Astrocyte (in vitro differentiated cells and primary cell): Measurements from ENCODE around the gene FHOD1. TPM values are rescaled to one million over a fixed set of nuclear protein-coding genes. Genes with fewer than 3 reads are reported as not detected.

Experiments used
- DNase-seq: peaks from one replicate; pipeline ENCODE4 v3.0.0-alpha.2; 2010; ENCODE audit warnings: low read depth
- FAIRE-seq: peaks from 2 replicates; lab custom pipeline; 2011; peaks lifted over from hg19 to GRCh38; lab: Jason Lieb, UNC
- H2AFZ ChIP-seq: 2 replicates; pipeline ENCODE4 v1.6.0; 2012; ENCODE audit warnings: low read depth, low read length, inconsistent platforms
- H3K27ac ChIP-seq: 2 replicates; pipeline ENCODE4 v1.5.1; 2011; ENCODE audit warnings: low read depth, low read length, inconsistent platforms
- H3K27me3 ChIP-seq: 2 replicates; pipeline ENCODE4 v1.6.0; 2011; ENCODE audit warnings: low read length, inconsistent platforms; ENCODE audit not compliant: insufficient read depth
- H3K36me3 ChIP-seq: 2 replicates; pipeline ENCODE4 v1.5.1; 2011; ENCODE audit warnings: low read length, inconsistent platforms; ENCODE audit not compliant: insufficient read depth
- H3K4me1 ChIP-seq: 2 replicates; pipeline ENCODE4 v1.5.1; 2011; ENCODE audit warnings: low read length, inconsistent platforms; ENCODE audit not compliant: insufficient read depth
- H3K4me2 ChIP-seq: 2 replicates; pipeline ENCODE4 v1.6.0; 2012; ENCODE audit warnings: low read length, inconsistent platforms
- H3K4me3 ChIP-seq: 2 replicates; pipeline ENCODE4 v1.5.1; 2011; ENCODE audit warnings: low read depth, mild to moderate bottlenecking, low read length, inconsistent platforms; ENCODE audit not compliant: insufficient read depth
- H3K79me2 ChIP-seq: 2 replicates; pipeline ENCODE4 v1.6.0; 2012; ENCODE audit warnings: mild to moderate bottlenecking, low read length, inconsistent platforms; ENCODE audit not compliant: insufficient read depth
- H3K9ac ChIP-seq: 2 replicates; pipeline ENCODE4 v1.6.0; 2012; ENCODE audit warnings: mild to moderate bottlenecking, low read length, inconsistent platforms
- H3K9me3 ChIP-seq: 2 replicates; pipeline ENCODE4 v1.5.1; 2012; ENCODE audit warnings: low read depth, mild to moderate bottlenecking, low read length, inconsistent platforms; ENCODE audit not compliant: insufficient read depth
- H4K20me1 ChIP-seq: 2 replicates; pipeline ENCODE4 v1.6.0; 2012; ENCODE audit warnings: low read length, inconsistent platforms; ENCODE audit not compliant: insufficient read depth
- H3K27ac Mint-ChIP-seq: one replicate; pipeline ENCODE4 v1.8.0; 2021; ENCODE audit warnings: mild to moderate bottlenecking, mixed read lengths; ENCODE audit not compliant: unreplicated experiment
- H3K27me3 Mint-ChIP-seq: one replicate; pipeline ENCODE4 v1.8.0; 2021; ENCODE audit warnings: low read depth, mixed read lengths; ENCODE audit not compliant: unreplicated experiment
- H3K36me3 Mint-ChIP-seq: one replicate; pipeline ENCODE4 v1.8.0; 2021; ENCODE audit warnings: low read depth, mixed read lengths; ENCODE audit not compliant: unreplicated experiment
- H3K4me1 Mint-ChIP-seq: one replicate; pipeline ENCODE4 v1.8.0; 2021; ENCODE audit warnings: low read depth, mixed read lengths; ENCODE audit not compliant: unreplicated experiment
- H3K4me3 Mint-ChIP-seq: one replicate; pipeline ENCODE4 v1.8.0; 2021; ENCODE audit warnings: mild to moderate bottlenecking, moderate library complexity, mixed read lengths; ENCODE audit not compliant: unreplicated experiment
- H3K9me3 Mint-ChIP-seq: one replicate; pipeline ENCODE4 v1.8.0; 2021; ENCODE audit warnings: mild to moderate bottlenecking, mixed read lengths; ENCODE audit not compliant: unreplicated experiment
- CTCF ChIP-seq: IDR thresholded peaks from 2 replicates; pipeline ENCODE4 v1.5.1; 2011; ENCODE audit warnings: low read depth, mild to moderate bottlenecking, inconsistent platforms, low read length, moderate library complexity; ENCODE audit not compliant: insufficient read depth
- EZH2 ChIP-seq: IDR thresholded peaks from 2 replicates; pipeline ENCODE4 v1.6.1; 2012; ENCODE audit warnings: mild to moderate bottlenecking, low read length, inconsistent platforms; ENCODE audit not compliant: insufficient read depth
- total RNA-seq: library from RNA; stranded (reverse); gene quantifications from 2 replicates; pipeline ENCODE4 v1.2.1, GENCODE V29; 2021

The FHOD1 gene
- total RNA-seq, 1 donor from 2014 or later = 38.1 TPM

- peaks cover 9% of the 10 kb centered on the region for H3K9me3 Mint-ChIP-seq
- H3K4me1 Mint-ChIP-seq = peaks cover 2% of the 10 kb centered on the region
- H2AFZ ChIP-seq = no peak overlapping the region
- FAIRE-seq = peak; percentile 49
- no peak overlapping the region for H3K4me3 Mint-ChIP-seq
- no peaks in the 10 kb centered on the region for H4K20me1 ChIP-seq
- no peak overlapping the region for H3K9ac ChIP-seq
- H3K27me3 Mint-ChIP-seq = peaks cover 52% of the 10 kb centered on the region
- no peak overlapping the region for H3K4me2 ChIP-seq
- H3K36me3 Mint-ChIP-seq = peaks cover 8% of the 10 kb centered on the region
- peak overlapping the region; percentile 28 for H3K27ac Mint-ChIP-seq
- TF ChIP-seq EZH2 (no peak), CTCF (peak; percentile 62)
- no peak overlapping the region for H3K27ac ChIP-seq
- H3K27me3 ChIP-seq = no peaks in the 10 kb centered on the region
- DNase-seq = no peak
- H3K36me3 ChIP-seq = no peaks in the 10 kb centered on the region
- no peaks in the 10 kb centered on the region for H3K4me1 ChIP-seq
- H3K9me3 ChIP-seq = no peaks in the 10 kb centered on the region
- H3K4me3 ChIP-seq = no peak overlapping the region
- H3K79me2 ChIP-seq = no peaks in the 10 kb centered on the region
These were observed 13.3 kb upstream of the FHOD1 start for GRCh38 chr16:67260426-67261063.

- no peaks in the 10 kb centered on the region for H3K79me2 ChIP-seq
- no peaks in the 10 kb centered on the region for H3K9me3 ChIP-seq
- Mint-ChIP-seq H3K9me3 (peaks cover 9% of the 10 kb centered on the region), H3K27me3 (peaks cover 47% of the 10 kb centered on the region), H3K4me1 (peaks cover 2% of the 10 kb centered on the region), H3K4me3 (peak overlapping the region; percentile 14), H3K27ac (no peak overlapping the region), H3K36me3 (peaks cover 8% of the 10 kb centered on the region)
- H3K4me2 ChIP-seq = no peak overlapping the region
- DNase-seq = no peak
- no peaks in the 10 kb centered on the region for H3K4me1 ChIP-seq
- no peak overlapping the region for H2AFZ ChIP-seq
- no peak overlapping the region for H3K27ac ChIP-seq
- no peak overlapping the region for H3K9ac ChIP-seq
- no peak for FAIRE-seq
- H3K4me3 ChIP-seq = no peak overlapping the region
- H3K36me3 ChIP-seq = no peaks in the 10 kb centered on the region
- no peaks in the 10 kb centered on the region for H4K20me1 ChIP-seq
- H3K27me3 ChIP-seq = no peaks in the 10 kb centered on the region
- TF ChIP-seq CTCF = no peak
- no peak for TF ChIP-seq EZH2
These were observed 12.4 kb upstream of the FHOD1 start for GRCh38 chr16:67259705-67260104.

- Histone ChIP-seq H3K4me1 (no peaks in the 10 kb centered on the region), H3K9me3 (no peaks in the 10 kb centered on the region), H4K20me1 (no peaks in the 10 kb centered on the region), H3K4me3 (no peak overlapping the region), H3K4me2 (no peak overlapping the region), H3K79me2 (no peaks in the 10 kb centered on the region), H3K36me3 (no peaks in the 10 kb centered on the region), H3K27me3 (no peaks in the 10 kb centered on the region), H2AFZ (no peak overlapping the region), H3K9ac (no peak overlapping the region), H3K27ac (no peak overlapping the region)
- no peak overlapping the region for H3K27ac Mint-ChIP-seq
- peaks cover 8% of the 10 kb centered on the region for H3K36me3 Mint-ChIP-seq
- no peak for FAIRE-seq
- H3K4me1 Mint-ChIP-seq = peaks cover 2% of the 10 kb centered on the region
- no peak overlapping the region for H3K4me3 Mint-ChIP-seq
- H3K27me3 Mint-ChIP-seq = peaks cover 37% of the 10 kb centered on the region
- TF ChIP-seq EZH2 (no peak), CTCF (no peak)
- H3K9me3 Mint-ChIP-seq = peaks cover 9% of the 10 kb centered on the region
- no peak for DNase-seq
These were observed 11.0 kb upstream of the FHOD1 start for GRCh38 chr16:67258161-67258835.
